SK-N-MC (cell line): ENCODE data around the gene LPAR3.

ENCODE experiments used
- DNase-seq: peaks from one replicate; pipeline ENCODE4 v3.0.0-alpha.2; 2011; ENCODE audit warnings: low read depth, low spot score
- H3K27ac ChIP-seq: fragments of 200-600 bp; sonication (generic); 2 replicates; pipeline ENCODE4 v1.5.1; 2016; ENCODE audit warnings: mixed run types
- H3K36me3 ChIP-seq: fragments of 200-600 bp; sonication (generic); 2 replicates; pipeline ENCODE4 v1.6.1; 2017; ENCODE audit warnings: antibody characterized with exemption, low read length, mixed read lengths; ENCODE audit not compliant: insufficient read depth
- H3K4me3 ChIP-seq: fragments of 200-600 bp; sonication (generic); 2 replicates; pipeline ENCODE4 v1.5.1; 2016
- H3K9ac ChIP-seq: fragments of 200-600 bp; sonication (generic); 2 replicates; pipeline ENCODE4 v1.8.0; 2017; ENCODE audit warnings: mixed run types, mixed read lengths; ENCODE audit not compliant: insufficient read length
- H3K9me3 ChIP-seq: fragments of 200-600 bp; sonication (generic); 2 replicates; pipeline ENCODE4 v1.6.1; 2017; ENCODE audit warnings: low read depth, mild to moderate bottlenecking, antibody characterized with exemption, low read length, moderate library complexity, mixed read lengths
- EZH2 ChIP-seq: fragments of 200-600 bp; sonication (generic); IDR thresholded peaks from one replicate; pipeline ENCODE4 v1.6.1; 2017; ENCODE audit warnings: antibody characterized with exemption
- FOXP2 ChIP-seq: optimal IDR thresholded peaks from 2 replicates; pipeline ENCODE3; 2011; ENCODE audit warnings: mild to moderate bottlenecking, moderate library complexity; ENCODE audit not compliant: insufficient read depth; ENCODE audit errors: extremely low read length, control extremely low read depth
- POLR2AphosphoS5 ChIP-seq: IDR thresholded peaks from 2 replicates; pipeline ENCODE4 v1.6.1; 2012; ENCODE audit warnings: mild to moderate bottlenecking, low read depth, low read length, borderline replicate concordance

LPAR3 gene

DNA sequence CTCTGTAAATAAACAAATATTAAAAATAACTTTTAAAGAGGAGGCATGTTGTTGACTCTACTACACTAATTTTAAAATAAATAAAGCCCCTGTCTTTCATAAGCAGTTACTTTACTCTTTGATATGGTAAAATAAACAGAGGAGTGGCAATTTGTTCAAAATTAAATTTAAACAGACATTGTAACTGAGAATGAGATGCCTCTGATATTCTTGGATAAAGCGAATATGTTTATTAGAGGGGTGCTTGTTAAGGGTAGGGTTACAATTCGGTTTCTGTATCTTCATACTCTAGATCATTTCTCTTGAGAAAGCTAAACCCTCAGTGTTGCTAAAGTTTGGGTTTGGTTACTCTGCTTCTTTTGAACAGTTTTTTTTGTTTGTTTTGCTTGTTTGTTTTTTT is 19.6 kb downstream of the LPAR3 start:
- no peak overlapping the region for H3K27ac ChIP-seq
- no peak overlapping the region for H3K9ac ChIP-seq
- DNase-seq: no peak
- no peak overlapping the region for H3K4me3 ChIP-seq
- no peaks in the 10 kb centered on the region for H3K36me3 ChIP-seq
- H3K9me3 ChIP-seq: no peaks in the 10 kb centered on the region
- TF ChIP-seq POLR2AphosphoS5 (no peak), EZH2 (no peak), FOXP2 (no peak)

DNA sequence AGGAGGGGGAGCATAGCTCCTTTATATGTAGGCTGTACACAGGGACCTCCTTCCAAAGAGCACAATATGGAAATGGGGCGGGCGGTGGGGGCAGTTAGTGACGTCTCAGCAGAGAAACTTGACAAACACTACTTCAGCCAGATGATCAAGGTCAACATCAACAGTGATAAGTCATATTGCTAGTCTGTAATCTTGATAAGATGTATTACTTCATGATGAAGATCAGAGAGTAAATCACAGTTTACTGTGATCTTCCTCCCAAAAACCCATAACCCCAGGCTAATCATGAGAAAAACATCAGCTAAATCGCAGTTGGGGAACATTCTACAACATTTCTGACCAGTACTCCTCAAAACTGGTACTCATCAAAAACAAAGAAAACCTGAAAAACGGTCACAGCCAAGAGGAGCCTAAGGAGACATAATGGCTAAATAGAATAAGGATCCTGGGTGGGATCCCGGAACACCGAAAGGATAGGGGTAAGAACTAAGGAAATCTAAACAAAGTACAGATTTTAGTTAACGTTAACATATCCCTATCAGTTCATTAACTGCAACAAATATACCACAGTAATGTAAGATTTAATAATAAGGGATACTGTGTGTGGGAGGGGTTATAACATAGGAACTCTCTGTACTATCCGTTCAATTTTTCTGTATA is 20.2 kb downstream of the LPAR3 start:
- no peak overlapping the region for H3K4me3 ChIP-seq
- H3K36me3 ChIP-seq: no peaks in the 10 kb centered on the region
- H3K9me3 ChIP-seq: no peaks in the 10 kb centered on the region
- H3K27ac ChIP-seq: no peak overlapping the region
- no peak for TF ChIP-seq POLR2AphosphoS5
- TF ChIP-seq FOXP2: no peak
- TF ChIP-seq EZH2: no peak
- no peak for DNase-seq
- no peak overlapping the region for H3K9ac ChIP-seq

DNA sequence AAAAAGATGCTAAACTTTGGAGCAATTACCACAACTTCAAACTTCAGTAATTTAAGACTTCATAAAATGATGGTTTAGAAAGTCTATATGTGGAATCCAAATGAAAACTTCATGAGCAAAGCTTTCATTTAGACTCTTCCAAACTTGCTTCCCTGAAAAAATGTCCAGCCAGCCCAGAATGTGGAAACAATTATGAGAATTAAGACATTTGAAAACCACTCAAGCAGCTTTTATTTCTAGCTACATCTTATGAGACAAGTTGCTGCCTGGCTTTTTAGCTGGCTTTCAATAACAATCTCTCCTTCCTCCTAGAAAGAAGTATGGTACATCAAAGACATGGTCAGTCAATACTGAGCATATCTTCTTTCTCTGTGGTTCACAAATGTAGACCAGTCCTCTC is 21.8 kb downstream of the LPAR3 start:
- Histone ChIP-seq H3K4me3 (no peak overlapping the region), H3K9me3 (no peaks in the 10 kb centered on the region), H3K27ac (no peak overlapping the region), H3K36me3 (no peaks in the 10 kb centered on the region), H3K9ac (no peak overlapping the region)
- no peak for TF ChIP-seq FOXP2
- no peak for DNase-seq

DNA sequence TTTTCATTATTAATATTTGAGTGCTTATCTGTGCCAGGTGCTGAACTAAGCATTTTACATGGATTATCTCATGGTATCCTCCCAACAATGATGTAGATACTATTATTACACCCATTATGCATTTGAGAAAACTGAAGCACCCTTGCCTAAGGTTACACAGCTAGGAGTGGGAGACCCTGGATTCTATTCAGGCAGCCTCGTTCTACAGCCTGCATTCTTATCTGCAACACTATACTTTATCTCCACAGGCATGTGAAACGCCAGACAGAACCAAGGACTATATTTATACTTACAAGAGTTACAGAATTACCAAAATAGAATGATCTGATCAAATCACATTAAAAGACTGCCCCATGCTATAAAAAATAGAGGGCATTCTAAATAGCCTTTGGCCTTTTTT is 22.4 kb downstream of the LPAR3 start:
- DNase-seq: no peak
- H3K9ac ChIP-seq: no peak overlapping the region
- no peak for TF ChIP-seq FOXP2
- TF ChIP-seq POLR2AphosphoS5: no peak
- no peak for TF ChIP-seq EZH2
- no peaks in the 10 kb centered on the region for H3K9me3 ChIP-seq
- H3K27ac ChIP-seq: no peak overlapping the region
- H3K4me3 ChIP-seq: no peak overlapping the region
- no peaks in the 10 kb centered on the region for H3K36me3 ChIP-seq

DNA sequence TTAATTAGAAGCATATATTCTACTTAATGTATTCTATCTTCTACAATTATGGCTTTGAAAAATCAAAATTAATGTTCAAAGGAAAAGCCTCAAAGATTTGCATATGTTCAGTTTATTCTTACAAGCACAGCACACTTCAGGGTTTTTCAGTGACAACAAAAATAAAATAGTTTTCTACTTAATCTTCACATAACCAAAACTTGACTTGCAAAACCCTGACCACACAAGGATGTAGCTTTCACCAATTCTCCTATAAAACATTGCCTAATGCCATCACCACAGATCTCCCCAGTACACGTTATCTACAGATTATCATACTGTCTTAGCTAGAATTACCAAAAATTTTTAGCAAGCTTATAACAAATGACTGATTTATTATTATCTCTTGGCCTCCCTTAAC is 23.3 kb downstream of the LPAR3 start:
- H3K9ac ChIP-seq: no peak overlapping the region
- TF ChIP-seq EZH2 (no peak), POLR2AphosphoS5 (no peak), FOXP2 (no peak)
- no peak for DNase-seq
- H3K4me3 ChIP-seq: no peak overlapping the region
- no peak overlapping the region for H3K27ac ChIP-seq
- H3K36me3 ChIP-seq: no peaks in the 10 kb centered on the region
- no peaks in the 10 kb centered on the region for H3K9me3 ChIP-seq

DNA sequence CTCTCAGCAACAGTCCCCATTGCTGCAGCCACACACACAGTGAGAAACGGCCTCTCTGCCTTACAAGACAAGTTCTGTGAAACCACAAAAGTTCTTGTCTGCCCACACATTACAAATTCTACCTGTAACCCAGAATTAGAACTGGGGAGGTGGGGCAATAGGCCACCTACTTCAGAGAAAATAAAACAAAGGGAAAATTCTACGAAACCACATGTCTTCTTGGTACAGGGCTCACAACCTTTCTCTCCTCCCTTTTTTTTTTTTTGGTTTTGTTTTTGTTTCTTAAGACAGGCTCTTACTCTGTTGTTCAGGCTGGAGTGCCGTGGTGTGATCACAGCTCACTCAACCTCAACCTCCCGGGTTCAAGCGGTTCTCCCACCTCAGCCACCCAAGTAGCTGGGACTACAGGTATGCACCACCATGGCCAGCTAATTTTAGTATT is 30.2 kb downstream of the LPAR3 start:
- TF ChIP-seq FOXP2: no peak
- no peak for TF ChIP-seq POLR2AphosphoS5
- TF ChIP-seq EZH2: no peak
- Histone ChIP-seq H3K4me3 (no peak overlapping the region), H3K27ac (no peak overlapping the region), H3K9me3 (no peaks in the 10 kb centered on the region), H3K9ac (no peak overlapping the region), H3K36me3 (no peaks in the 10 kb centered on the region)
- no peak for DNase-seq

DNA sequence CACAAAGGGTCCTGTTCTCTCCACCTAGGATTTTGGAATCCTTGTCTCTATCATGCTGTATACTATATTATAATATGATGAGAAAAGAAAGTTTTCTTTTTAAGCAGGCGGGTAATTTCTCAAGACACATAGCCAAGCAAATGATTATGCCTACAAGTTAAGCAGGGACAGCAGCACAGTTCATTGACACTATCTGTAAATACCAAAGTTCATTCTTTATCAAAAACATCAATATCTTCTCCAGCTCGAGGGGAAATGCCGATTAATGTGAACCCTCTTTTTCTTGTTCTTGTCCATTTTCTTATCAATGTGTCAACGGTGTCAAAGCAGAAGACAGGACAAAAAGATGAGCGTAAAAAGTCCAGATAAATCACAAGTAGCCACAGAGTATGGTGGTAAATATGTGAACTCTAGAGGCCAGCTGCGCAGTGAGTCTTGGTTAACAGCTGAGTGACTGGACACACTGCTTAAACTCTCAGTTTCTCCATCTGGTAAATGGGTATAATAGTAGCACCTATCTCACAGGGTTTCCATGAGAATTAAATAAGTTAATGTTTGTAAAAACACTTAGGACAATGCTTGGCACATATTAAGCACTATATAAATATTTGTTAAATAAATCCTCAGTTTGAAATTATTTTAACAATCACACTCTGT is 30.9 kb downstream of the LPAR3 start:
- Histone ChIP-seq H3K36me3 (no peaks in the 10 kb centered on the region), H3K4me3 (no peak overlapping the region), H3K27ac (no peak overlapping the region), H3K9me3 (no peaks in the 10 kb centered on the region), H3K9ac (no peak overlapping the region)
- no peak for DNase-seq
- TF ChIP-seq POLR2AphosphoS5 (no peak), EZH2 (no peak), FOXP2 (no peak)

DNA sequence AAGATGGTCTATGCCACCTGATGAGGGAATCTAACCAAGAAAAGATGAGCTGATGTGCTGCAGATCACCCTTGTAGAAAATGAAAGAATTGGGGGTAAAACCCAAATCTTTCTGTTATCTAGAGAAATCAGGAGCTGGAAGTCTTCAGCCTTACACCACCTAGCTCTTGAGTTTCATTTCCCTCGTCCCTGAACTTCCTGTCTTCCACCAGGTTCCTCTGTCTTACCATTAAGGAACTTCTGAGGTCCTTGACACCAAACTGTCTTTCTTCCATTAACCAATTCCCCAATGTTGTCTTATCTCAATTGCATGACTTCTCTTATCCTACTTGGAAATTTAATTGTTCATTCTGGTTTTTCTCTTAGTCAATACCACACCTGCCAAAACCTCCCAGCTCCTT is 31.5 kb downstream of the LPAR3 start:
- Histone ChIP-seq H3K27ac (no peak overlapping the region), H3K4me3 (no peak overlapping the region), H3K36me3 (no peaks in the 10 kb centered on the region), H3K9me3 (no peaks in the 10 kb centered on the region), H3K9ac (no peak overlapping the region)
- TF ChIP-seq EZH2 (no peak), POLR2AphosphoS5 (no peak)
- no peak for DNase-seq

DNA sequence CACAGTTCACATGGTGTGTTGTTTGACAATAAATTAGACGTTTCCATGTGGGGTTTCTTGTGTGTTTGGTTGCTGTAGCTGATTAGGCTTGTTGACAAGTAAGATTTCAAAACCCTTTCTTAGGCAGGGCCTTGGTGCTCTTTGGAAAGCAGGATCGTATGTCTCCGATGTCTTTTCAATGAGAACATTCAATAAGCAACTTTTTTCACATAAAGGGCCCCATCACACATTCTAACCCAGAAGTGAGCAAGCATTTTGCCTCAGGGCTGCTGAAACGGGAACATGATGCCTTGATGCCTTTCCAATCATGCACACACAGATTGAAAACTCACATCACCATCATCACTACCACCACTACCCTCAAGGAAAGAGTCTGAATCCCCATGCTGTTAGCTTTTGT is 33.1 kb downstream of the LPAR3 start:
- no peak for DNase-seq
- H3K27ac ChIP-seq: no peak overlapping the region
- H3K36me3 ChIP-seq: no peaks in the 10 kb centered on the region
- no peak for TF ChIP-seq EZH2
- H3K9me3 ChIP-seq: no peaks in the 10 kb centered on the region
- no peak overlapping the region for H3K9ac ChIP-seq
- no peak overlapping the region for H3K4me3 ChIP-seq
